Nephron (organoid): Measurements from ENCODE around the gene CCDC77.

ENCODE experiments used
- H3K27ac Mint-ChIP-seq, 3 experiments: 2 replicates each; pipeline ENCODE4 v1.8.0; 2020; ENCODE audit warnings: mixed read lengths in 3 of 3, mild to moderate bottlenecking in 2 of 3, moderate library complexity in 1 of 3
- H3K27me3 Mint-ChIP-seq: 2 replicates; pipeline ENCODE4 v1.8.0; 2021; ENCODE audit warnings: low read depth, mild to moderate bottlenecking, moderate library complexity, mixed read lengths
- H3K36me3 Mint-ChIP-seq: 2 replicates; pipeline ENCODE4 v1.8.0; 2020; ENCODE audit warnings: low read depth, mixed read lengths
- H3K4me1 Mint-ChIP-seq: 2 replicates; pipeline ENCODE4 v1.8.0; 2020; ENCODE audit warnings: mixed read lengths
- H3K4me3 Mint-ChIP-seq, 3 experiments: 2 replicates each; pipeline ENCODE4 v1.8.0; 2020; ENCODE audit warnings: mild to moderate bottlenecking in 3 of 3, mixed read lengths in 3 of 3, moderate library complexity in 2 of 3
- H3K9me3 Mint-ChIP-seq: 2 replicates; pipeline ENCODE4 v1.8.0; 2020; ENCODE audit warnings: mixed read lengths
- CTCF ChIP-seq, 3 experiments: fragments of 200-600 bp; sonication (generic); IDR thresholded peaks; one replicate each; pipeline ENCODE4 v1.5.0; 2021; ENCODE audit warnings: antibody characterized with exemption in 3 of 3; ENCODE audit not compliant: unreplicated experiment in 3 of 3

CCDC77 gene

GRCh38 chr12:468671-469389 lies 67.4 kb downstream of the CCDC77 start:
- H3K27me3 Mint-ChIP-seq: peaks cover 19% of the 10 kb centered on the region
- no peak overlapping the region for H3K4me3 Mint-ChIP-seq
- no peaks in the 10 kb centered on the region for H3K36me3 Mint-ChIP-seq
- H3K27ac Mint-ChIP-seq: no peak overlapping the region
- peaks cover 50% of the 10 kb centered on the region for H3K4me1 Mint-ChIP-seq
- H3K9me3 Mint-ChIP-seq: no peaks in the 10 kb centered on the region
- TF ChIP-seq CTCF (IDR thresholded peaks at IDR 0.05; ENCODE audit: unreplicated experiment in 3 of 3): no peak

- no peak overlapping the region for H3K4me3 Mint-ChIP-seq
- peaks cover 49% of the 10 kb centered on the region for H3K4me1 Mint-ChIP-seq
- no peak for TF ChIP-seq CTCF (IDR thresholded peaks at IDR 0.05; ENCODE audit: unreplicated experiment in 3 of 3)
- no peak overlapping the region for H3K27ac Mint-ChIP-seq
- peaks cover 8% of the 10 kb centered on the region for H3K27me3 Mint-ChIP-seq
- H3K36me3 Mint-ChIP-seq: no peaks in the 10 kb centered on the region
- H3K9me3 Mint-ChIP-seq: no peaks in the 10 kb centered on the region
Observed at GRCh38 chr12:470133-470532, 68.7 kb downstream of the CCDC77 start.

GRCh38 chr12:473198-473597 lies 71.8 kb downstream of the CCDC77 start:
- Mint-ChIP-seq H3K9me3 (no peaks in the 10 kb centered on the region), H3K4me3 (no peak overlapping the region), H3K27me3 (no peaks in the 10 kb centered on the region), H3K27ac (no peak overlapping the region), H3K36me3 (no peaks in the 10 kb centered on the region), H3K4me1 (peaks cover 38% of the 10 kb centered on the region)
- TF ChIP-seq CTCF (IDR thresholded peaks at IDR 0.05; ENCODE audit: unreplicated experiment in 3 of 3): no peak

GRCh38 chr12:473863-474577 lies 72.6 kb downstream of the CCDC77 start:
- H3K27me3 Mint-ChIP-seq: no peaks in the 10 kb centered on the region
- no peaks in the 10 kb centered on the region for H3K36me3 Mint-ChIP-seq
- H3K4me1 Mint-ChIP-seq: peaks cover 32% of the 10 kb centered on the region
- TF ChIP-seq CTCF (IDR thresholded peaks at IDR 0.05; ENCODE audit: unreplicated experiment in 3 of 3): no peak
- no peaks in the 10 kb centered on the region for H3K9me3 Mint-ChIP-seq
- H3K27ac Mint-ChIP-seq: no peak overlapping the region
- no peak overlapping the region for H3K4me3 Mint-ChIP-seq

- Mint-ChIP-seq H3K4me3 (no peak overlapping the region), H3K9me3 (no peaks in the 10 kb centered on the region), H3K36me3 (no peaks in the 10 kb centered on the region), H3K27ac (peak overlapping the region in 1 of 3 experiments; percentile 1), H3K4me1 (peaks cover 29% of the 10 kb centered on the region), H3K27me3 (no peaks in the 10 kb centered on the region)
- no peak for TF ChIP-seq CTCF (IDR thresholded peaks at IDR 0.05; ENCODE audit: unreplicated experiment in 3 of 3)
Observed at GRCh38 chr12:475286-475685, 73.8 kb downstream of the CCDC77 start.
